ENCODE measurements around the gene PRKCH.

- TF ChIP-seq CTCF (IDR thresholded peaks at IDR 0.05) (no peak), KDM1A (IDR thresholded peaks at IDR 0.05; ENCODE audit: low read depth) (no peak), USF2 (IDR thresholded peaks at IDR 0.05) (no peak), CBX8 (IDR thresholded peaks at IDR 0.05) (no peak), HDAC2 (IDR thresholded peaks at IDR 0.05) (no peak), CEBPB (IDR thresholded peaks at IDR 0.05) (no peak)
Observed at GRCh38 chr14:61528591-61529021, 207.2 kb downstream of the PRKCH start.

Measured in A549 (cell line).